HEK293 (cell line): ENCODE data around the gene ABR.

ENCODE experiments used
- CTCF ChIA-PET: fragments of 350-600 bp; formaldehyde crosslinking; extraction: SDS; loops from one replicate; lab custom pipeline; 2021; ENCODE audit warnings: antibody characterized with exemption; lab: Yijun Ruan, JAX
- POLR2A ChIA-PET: fragments of 300-600 bp; formaldehyde crosslinking; extraction: SDS; loops from one replicate; lab custom pipeline; 2020; ENCODE audit warnings: antibody characterized with exemption, inconsistent platforms; lab: Yijun Ruan, JAX
- H3K27ac ChIP-seq: fragments of 200-500 bp; sonication (Bioruptor generic); 2 replicates; pipeline ENCODE4 v1.5.1; 2014; ENCODE audit warnings: low read depth, low read length, control low read depth, inconsistent platforms; ENCODE audit errors: extremely low read depth
- H3K36me3 ChIP-seq, 2 experiments: fragments of 200-500 bp in 1 of 2; sonication (Bioruptor generic) in 1 of 2; 1 replicate in 1 of 2; 2 replicates in 1 of 2; pipeline ENCODE4 v1.5.1; 2014 to 2017; ENCODE audit warnings: inconsistent platforms in 2 of 2, low read length in 2 of 2; ENCODE audit not compliant: control insufficient read depth in 2 of 2, insufficient read depth in 1 of 2
- H3K4me1 ChIP-seq: fragments of 200-500 bp; sonication (Bioruptor generic); 2 replicates; pipeline ENCODE4 v1.5.1; 2014; ENCODE audit warnings: mild to moderate bottlenecking, low read length, inconsistent platforms; ENCODE audit not compliant: control insufficient read depth, insufficient read depth
- H3K4me3 ChIP-seq: 2 replicates; pipeline ENCODE4 v1.5.1; 2011; ENCODE audit warnings: low read depth, mild to moderate bottlenecking, control low read depth, low read length, moderate library complexity
- H3K9me3 ChIP-seq: fragments of 200-500 bp; sonication (Bioruptor generic); 2 replicates; pipeline ENCODE4 v1.5.1; 2014; ENCODE audit warnings: low read depth, low read length, inconsistent platforms; ENCODE audit not compliant: control insufficient read depth, insufficient read depth
- CTCF ChIP-seq: fragments of 450-650 bp; formaldehyde crosslinking; IDR thresholded peaks from 2 replicates; pipeline ENCODE4 v1.5.1; 2016; ENCODE audit warnings: missing biosample characterization, missing genetic modification characterization
- HOXA7 ChIP-seq: sonication (generic); formaldehyde crosslinking; IDR thresholded peaks from 2 replicates; pipeline ENCODE4 v1.8.1; 2022; ENCODE audit warnings: missing genetic modification reagents, borderline replicate concordance
- REPIN1 ChIP-seq: fragments of 450-650 bp; formaldehyde crosslinking; IDR thresholded peaks from 2 replicates; pipeline ENCODE4 v1.5.1; 2017; ENCODE audit warnings: missing biosample characterization, missing genetic modification characterization, low read depth
- ZBTB11 ChIP-seq: fragments of 450-650 bp; formaldehyde crosslinking; conservative IDR thresholded peaks from 2 replicates; pipeline ENCODE4 v1.5.1; 2016; ENCODE audit warnings: low read depth, missing biosample characterization, missing genetic modification characterization
- ZBTB7A ChIP-seq: fragments of 450-650 bp; formaldehyde crosslinking; IDR thresholded peaks from 2 replicates; pipeline ENCODE4 v1.5.1; 2016; ENCODE audit warnings: low read depth, missing biosample characterization, missing genetic modification characterization
- ZFP41 ChIP-seq: fragments of 450-650 bp; formaldehyde crosslinking; IDR thresholded peaks from 2 replicates; pipeline ENCODE4 v1.5.1; 2016; ENCODE audit warnings: missing biosample characterization, missing genetic modification characterization, borderline replicate concordance
- ZIC2 ChIP-seq: fragments of 450-650 bp; formaldehyde crosslinking; IDR thresholded peaks from 2 replicates; pipeline ENCODE4 v1.5.1; 2016; ENCODE audit warnings: missing biosample characterization, missing genetic modification characterization
- ZNF121 ChIP-seq: fragments of 450-650 bp; formaldehyde crosslinking; IDR thresholded peaks from 2 replicates; pipeline ENCODE4 v1.5.1; 2016; ENCODE audit warnings: missing biosample characterization, missing genetic modification characterization
- ZNF18 ChIP-seq: fragments of 450-650 bp; formaldehyde crosslinking; IDR thresholded peaks from 2 replicates; pipeline ENCODE4 v1.5.1; 2016; ENCODE audit warnings: missing biosample characterization, missing genetic modification characterization
- ZNF221 ChIP-seq: fragments of 450-650 bp; formaldehyde crosslinking; IDR thresholded peaks from 2 replicates; pipeline ENCODE4 v1.5.1; 2017; ENCODE audit warnings: missing biosample characterization, missing genetic modification characterization, borderline replicate concordance
- ZNF239 ChIP-seq: fragments of 450-650 bp; formaldehyde crosslinking; IDR thresholded peaks from 2 replicates; pipeline ENCODE4 v1.5.1; 2016; ENCODE audit warnings: missing biosample characterization, missing genetic modification characterization
- ZNF341 ChIP-seq: fragments of 450-650 bp; formaldehyde crosslinking; IDR thresholded peaks from 2 replicates; pipeline ENCODE4; 2016; ENCODE audit warnings: low read depth, missing biosample characterization, missing genetic modification characterization
- ZNF433 ChIP-seq: fragments of 450-650 bp; formaldehyde crosslinking; IDR thresholded peaks from 2 replicates; pipeline ENCODE4 v1.5.1; 2016; ENCODE audit warnings: missing biosample characterization, missing genetic modification characterization, low read depth
- ZNF514 ChIP-seq: fragments of 450-650 bp; formaldehyde crosslinking; IDR thresholded peaks from 2 replicates; pipeline ENCODE4 v1.5.1; 2016; ENCODE audit warnings: missing biosample characterization, missing genetic modification characterization
- ZNF529 ChIP-seq: fragments of 450-650 bp; formaldehyde crosslinking; IDR thresholded peaks from 2 replicates; pipeline ENCODE4 v1.5.1; 2017; ENCODE audit warnings: missing genetic modification characterization, missing biosample characterization; ENCODE audit not compliant: insufficient replicate concordance
- ZNF530 ChIP-seq: fragments of 450-650 bp; formaldehyde crosslinking; IDR thresholded peaks from 2 replicates; pipeline ENCODE4 v1.5.1; 2016; ENCODE audit warnings: low read depth, missing biosample characterization, missing genetic modification characterization
- ZNF548 ChIP-seq: fragments of 450-650 bp; formaldehyde crosslinking; IDR thresholded peaks from 2 replicates; pipeline ENCODE4 v1.5.1; 2016; ENCODE audit warnings: missing biosample characterization, missing genetic modification characterization
- ZNF600 ChIP-seq: fragments of 450-650 bp; formaldehyde crosslinking; IDR thresholded peaks from 2 replicates; pipeline ENCODE4 v1.5.1; 2016; ENCODE audit warnings: missing biosample characterization, missing genetic modification characterization
- ZNF610 ChIP-seq: fragments of 450-650 bp; formaldehyde crosslinking; IDR thresholded peaks from 2 replicates; pipeline ENCODE4 v1.5.1; 2016; ENCODE audit warnings: missing biosample characterization, missing genetic modification characterization, borderline replicate concordance
- ZNF76 ChIP-seq: fragments of 450-650 bp; formaldehyde crosslinking; IDR thresholded peaks from 2 replicates; pipeline ENCODE4; 2016; ENCODE audit warnings: low read depth, missing biosample characterization, missing genetic modification characterization, borderline replicate concordance
- ZNF776 ChIP-seq: fragments of 450-650 bp; formaldehyde crosslinking; IDR thresholded peaks from 2 replicates; pipeline ENCODE4 v1.5.0; 2017; ENCODE audit warnings: missing biosample characterization, missing genetic modification characterization, borderline replicate concordance
- TF ChIP-seq, protein P1 (sequence below): fragments of 450-650 bp; formaldehyde crosslinking; IDR thresholded peaks from 2 replicates; pipeline ENCODE4 v1.5.1; 2017; ENCODE audit warnings: missing biosample characterization, missing genetic modification characterization
- TF ChIP-seq, protein P2 (sequence below): fragments of 450-650 bp; formaldehyde crosslinking; IDR thresholded peaks from 2 replicates; pipeline ENCODE4 v1.5.1; 2017; ENCODE audit warnings: missing biosample characterization, mild to moderate bottlenecking, missing genetic modification characterization, moderate library complexity
- TF ChIP-seq, protein P3 (sequence below): fragments of 450-650 bp; formaldehyde crosslinking; IDR thresholded peaks from 2 replicates; pipeline ENCODE4 v1.5.1; 2016; ENCODE audit warnings: missing biosample characterization, missing genetic modification characterization

ABR gene

GRCh38 chr17:1021147-1021546 lies 158.6 kb downstream of the ABR start:
- ChIA-PET CTCF (interaction anchor here (1.2 kb wide), 1 partner anchor 37 kb away, joined by 3 read pairs; no protein-coding TSS in a partner anchor), POLR2A (no interaction called here)

GRCh38 chr17:1019451-1019850 lies 160.3 kb downstream of the ABR start:
- Histone ChIP-seq H3K27ac (no peak overlapping the region), H3K9me3 (no peaks in the 10 kb centered on the region), H3K4me3 (no peak overlapping the region), H3K36me3 (peaks cover 0 to 4% of the 10 kb centered on the region in 2 experiments; a peak in 1 of 3 replicates), H3K4me1 (no peaks in the 10 kb centered on the region)
- CTCF ChIA-PET, result no interaction called here
- POLR2A ChIA-PET, result no interaction called here
- TF ChIP-seq REPIN1 (tag by site-specific recombination) (no peak), ZNF433 (tag by site-specific recombination) (no peak), ZNF121 (tag by site-specific recombination) (no peak), ZNF221 (tag by site-specific recombination) (no peak), ZFP41 (tag by site-specific recombination) (no peak), ZNF239 (tag by site-specific recombination) (no peak), ZBTB11 (tag by site-specific recombination) (no peak), ZNF530 (tag by site-specific recombination) (no peak)
- TF ChIP-seq, protein P1, sequence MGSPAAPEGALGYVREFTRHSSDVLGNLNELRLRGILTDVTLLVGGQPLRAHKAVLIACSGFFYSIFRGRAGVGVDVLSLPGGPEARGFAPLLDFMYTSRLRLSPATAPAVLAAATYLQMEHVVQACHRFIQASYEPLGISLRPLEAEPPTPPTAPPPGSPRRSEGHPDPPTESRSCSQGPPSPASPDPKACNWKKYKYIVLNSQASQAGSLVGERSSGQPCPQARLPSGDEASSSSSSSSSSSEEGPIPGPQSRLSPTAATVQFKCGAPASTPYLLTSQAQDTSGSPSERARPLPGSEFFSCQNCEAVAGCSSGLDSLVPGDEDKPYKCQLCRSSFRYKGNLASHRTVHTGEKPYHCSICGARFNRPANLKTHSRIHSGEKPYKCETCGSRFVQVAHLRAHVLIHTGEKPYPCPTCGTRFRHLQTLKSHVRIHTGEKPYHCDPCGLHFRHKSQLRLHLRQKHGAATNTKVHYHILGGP, result no peak
- TF ChIP-seq, protein P2, sequence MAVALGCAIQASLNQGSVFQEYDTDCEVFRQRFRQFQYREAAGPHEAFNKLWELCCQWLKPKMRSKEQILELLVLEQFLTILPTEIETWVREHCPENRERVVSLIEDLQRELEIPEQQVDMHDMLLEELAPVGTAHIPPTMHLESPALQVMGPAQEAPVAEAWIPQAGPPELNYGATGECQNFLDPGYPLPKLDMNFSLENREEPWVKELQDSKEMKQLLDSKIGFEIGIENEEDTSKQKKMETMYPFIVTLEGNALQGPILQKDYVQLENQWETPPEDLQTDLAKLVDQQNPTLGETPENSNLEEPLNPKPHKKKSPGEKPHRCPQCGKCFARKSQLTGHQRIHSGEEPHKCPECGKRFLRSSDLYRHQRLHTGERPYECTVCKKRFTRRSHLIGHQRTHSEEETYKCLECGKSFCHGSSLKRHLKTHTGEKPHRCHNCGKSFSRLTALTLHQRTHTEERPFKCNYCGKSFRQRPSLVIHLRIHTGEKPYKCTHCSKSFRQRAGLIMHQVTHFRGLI (tag by site-specific recombination), result no peak

More at GRCh38 chr17:1021147-1021546, 158.6 kb downstream of the ABR start:
- H3K4me1 ChIP-seq, result no peaks in the 10 kb centered on the region
- H3K4me3 ChIP-seq, result no peak overlapping the region
- no peak overlapping the region for H3K27ac ChIP-seq
- TF ChIP-seq ZNF514, result no peak
- TF ChIP-seq ZNF76, result no peak
- TF ChIP-seq ZNF18, result no peak
- no peak for TF ChIP-seq ZBTB7A
- TF ChIP-seq ZNF548, result no peak
- TF ChIP-seq, protein P3, sequence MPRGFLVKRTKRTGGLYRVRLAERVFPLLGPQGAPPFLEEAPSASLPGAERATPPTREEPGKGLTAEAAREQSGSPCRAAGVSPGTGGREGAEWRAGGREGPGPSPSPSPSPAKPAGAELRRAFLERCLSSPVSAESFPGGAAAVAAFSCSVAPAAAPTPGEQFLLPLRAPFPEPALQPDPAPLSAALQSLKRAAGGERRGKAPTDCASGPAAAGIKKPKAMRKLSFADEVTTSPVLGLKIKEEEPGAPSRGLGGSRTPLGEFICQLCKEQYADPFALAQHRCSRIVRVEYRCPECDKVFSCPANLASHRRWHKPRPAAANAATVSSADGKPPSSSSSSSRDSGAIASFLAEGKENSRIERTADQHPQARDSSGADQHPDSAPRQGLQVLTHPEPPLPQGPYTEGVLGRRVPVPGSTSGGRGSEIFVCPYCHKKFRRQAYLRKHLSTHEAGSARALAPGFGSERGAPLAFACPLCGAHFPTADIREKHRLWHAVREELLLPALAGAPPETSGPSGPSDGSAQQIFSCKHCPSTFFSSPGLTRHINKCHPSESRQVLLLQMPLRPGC (tag by site-specific recombination), result no peak
- TF ChIP-seq HOXA7 (CRISPR knock-in tag), result no peak
- TF ChIP-seq ZNF610 (tag by site-specific recombination), result no peak
- TF ChIP-seq ZNF600, result no peak
- TF ChIP-seq ZIC2, result peak; percentile 17; the same call in 1 of the 2 replicates
- no peak for TF ChIP-seq ZNF776 (tag by site-specific recombination)
- no peak for TF ChIP-seq CTCF (tag by site-specific recombination)
- TF ChIP-seq ZNF529 (tag by site-specific recombination), result no peak
- TF ChIP-seq ZNF530 (tag by site-specific recombination), result no peak
- peak; percentile 45; the same call in 1 of the 2 replicates for TF ChIP-seq ZNF341
- H3K36me3 ChIP-seq, result peaks cover 0 to 7% of the 10 kb centered on the region in 2 experiments; a peak in 1 of 3 replicates
- H3K9me3 ChIP-seq, result no peaks in the 10 kb centered on the region
